Gastrocnemius medialis (tissue), 4 donors: ENCODE results near the gene MARCHF7. TPM values are rescaled to one million over a fixed set of nuclear protein-coding genes. Genes with fewer than 3 reads are reported as not detected.
"Not testable (repeated sequence)": the region's sequence is repeated elsewhere in the genome, so short reads cannot be mapped to it uniquely, and the experiment has no call there.

ENCODE experiments used
- ATAC-seq, 2 donors: fragments of 150-250 bp; one replicate each; pipeline ENCODE4 v1.9.1; 2016
- DNase-seq, 2 donors: peaks; one replicate each; pipeline ENCODE4 v3.0.0-alpha.2; 2019
- H3K27ac ChIP-seq, 4 donors: fragments of 200-600 bp; sonication (generic); 1 replicate in 1 of 4; 2 replicates in 3 of 4; pipeline ENCODE4 v1.5.1; 2016 to 2018; ENCODE audit warnings: mild to moderate bottlenecking in 2 of 4, moderate library complexity in 1 of 4
- H3K27me3 ChIP-seq, 3 donors: fragments of 200-600 bp; sonication (generic) in 2 of 3; 1 replicate in 1 of 3; 2 replicates in 2 of 3; pipeline versions ENCODE4 v1.5.1 to v1.6.0; 2016 to 2019; ENCODE audit warnings: mild to moderate bottlenecking in 1 of 3, moderate library complexity in 1 of 3
- H3K36me3 ChIP-seq, 2 donors: fragments of 200-600 bp; sonication (generic) in 1 of 2; one replicate each; pipeline ENCODE4 v1.5.1; 2017 to 2018
- H3K4me1 ChIP-seq, 2 donors: fragments of 200-600 bp; sonication (generic) in 1 of 2; one replicate each; pipeline ENCODE4 v1.5.1; 2016 to 2017; ENCODE audit warnings: mild to moderate bottlenecking in 2 of 2
- H3K4me3 ChIP-seq, 4 donors: fragments of 200-600 bp; sonication (generic) in 3 of 4; 1 replicate in 1 of 4; 2 replicates in 3 of 4; pipeline ENCODE4 v1.5.1; 2016 to 2019; ENCODE audit warnings: mild to moderate bottlenecking in 2 of 4
- H3K9me3 ChIP-seq, 3 donors: fragments of 200-600 bp; sonication (generic) in 2 of 3; 1 replicate in 1 of 3; 2 replicates in 2 of 3; pipeline ENCODE4 v1.5.1; 2016 to 2019
- CTCF ChIP-seq, 5 experiments: fragments of 450-650 bp in 3 of 5; fragments of 200-600 bp in 2 of 5; sonication (generic) in 2 of 5; IDR thresholded peaks in 4 of 5; conservative IDR thresholded peaks in 1 of 5; 1 replicate in 4 of 5; 2 replicates in 1 of 5; pipeline ENCODE4 v1.5.1; 2016 to 2019; ENCODE audit warnings: antibody characterized with exemption in 5 of 5, mild to moderate bottlenecking in 3 of 5, moderate library complexity in 3 of 5
- POLR2A ChIP-seq, 2 donors: fragments of 450-650 bp; IDR thresholded peaks; one replicate each; pipeline ENCODE4 v1.6.1; 2017; ENCODE audit warnings: antibody characterized with exemption in 2 of 2, mild to moderate bottlenecking in 2 of 2, moderate library complexity in 2 of 2
- in situ Hi-C, 4 donors: fragments of 200-750 bp; cut with MboI; loops; one replicate each; pipeline versions ENCODE4 v1.15.0 to v1.8.0; 2017; ENCODE audit warnings: low sequenced_read_pairs in 4 of 4
- intact Hi-C: fragments of 100-400 bp; cut with DNase I; formaldehyde crosslinking; loops from one replicate; pipeline ENCODE4 v1.15.1; 2023; ENCODE audit warnings: low total_unique reads
- total RNA-seq, 4 donors: library from RNA; depleted of rRNA; stranded (reverse); fragments of >200 nt; gene quantifications; one replicate each; pipeline versions ENCODE4 v1.1.0 to v1.2.3, GENCODE V29; 2016

The MARCHF7 gene
- total RNA-seq, 4 donors from 2014 or later = 88.6 to 125 (median 93.4) TPM

GRCh38 chr2:159744363-159744762, 32.1 kb downstream of the MARCHF7 start:
- Histone ChIP-seq H3K36me3 (peaks cover 0 to 49% of the 10 kb centered on the region in 2 donors), H3K4me1 (peaks cover 7 to 8% of the 10 kb centered on the region in 2 donors), H3K27ac (peak overlapping the region in 1 of 4 donors; percentile 15), H3K4me3 (no peak overlapping the region), H3K9me3 (no peaks in the 10 kb centered on the region), H3K27me3 (no peaks in the 10 kb centered on the region)
- TF ChIP-seq POLR2A (IDR thresholded peaks at IDR 0.05) (no peak), CTCF (IDR thresholded peaks at IDR 0.05 in 4 of 5, conservative IDR thresholded peaks at IDR 0.05 in 1 of 5) (no peak)
- DNase-seq (no peak), ATAC-seq (no peak)
- intact Hi-C loops = no loop called here
- in situ Hi-C loops = no loop called here

- in situ Hi-C loops, H3K4me3 ChIP-seq, DNase-seq, H3K27me3 ChIP-seq, H3K9me3 ChIP-seq, intact Hi-C loops, H3K27ac ChIP-seq, ATAC-seq, H3K4me1 ChIP-seq: not testable (repeated sequence)
- peaks cover 0 to 58% of the 10 kb centered on the region in 2 donors for H3K36me3 ChIP-seq
Measured at GRCh38 chr2:159745237-159745636, 32.9 kb downstream of the MARCHF7 start.

DNA sequence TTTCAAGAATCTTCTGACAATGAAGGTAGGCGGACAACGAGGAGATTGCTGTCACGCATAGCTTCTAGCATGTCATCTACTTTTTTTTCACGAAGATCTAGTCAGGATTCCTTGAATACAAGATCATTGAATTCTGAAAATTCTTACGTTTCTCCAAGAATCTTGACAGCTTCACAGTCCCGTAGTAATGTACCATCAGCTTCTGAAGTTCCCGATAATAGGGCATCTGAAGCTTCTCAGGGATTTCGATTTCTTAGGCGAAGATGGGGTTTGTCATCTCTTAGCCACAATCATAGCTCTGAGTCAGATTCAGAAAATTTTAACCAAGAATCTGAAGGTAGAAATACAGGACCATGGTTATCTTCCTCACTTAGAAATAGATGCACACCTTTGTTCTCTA, 35.8 kb downstream of the MARCHF7 start:
- no peak overlapping the region for H3K27ac ChIP-seq
- H3K4me3 ChIP-seq = no peak overlapping the region
- no peak for DNase-seq
- H3K27me3 ChIP-seq = no peaks in the 10 kb centered on the region
- no peaks in the 10 kb centered on the region for H3K9me3 ChIP-seq
- in situ Hi-C loops = no loop called here
- TF ChIP-seq POLR2A (IDR thresholded peaks at IDR 0.05) = no peak
- TF ChIP-seq CTCF (IDR thresholded peaks at IDR 0.05 in 4 of 5, conservative IDR thresholded peaks at IDR 0.05 in 1 of 5) = no peak
- ATAC-seq = no peak
- H3K36me3 ChIP-seq = peaks cover 0 to 71% of the 10 kb centered on the region in 2 donors
- intact Hi-C loops = no loop called here
- H3K4me1 ChIP-seq = peaks cover 7 to 8% of the 10 kb centered on the region in 2 donors

DNA sequence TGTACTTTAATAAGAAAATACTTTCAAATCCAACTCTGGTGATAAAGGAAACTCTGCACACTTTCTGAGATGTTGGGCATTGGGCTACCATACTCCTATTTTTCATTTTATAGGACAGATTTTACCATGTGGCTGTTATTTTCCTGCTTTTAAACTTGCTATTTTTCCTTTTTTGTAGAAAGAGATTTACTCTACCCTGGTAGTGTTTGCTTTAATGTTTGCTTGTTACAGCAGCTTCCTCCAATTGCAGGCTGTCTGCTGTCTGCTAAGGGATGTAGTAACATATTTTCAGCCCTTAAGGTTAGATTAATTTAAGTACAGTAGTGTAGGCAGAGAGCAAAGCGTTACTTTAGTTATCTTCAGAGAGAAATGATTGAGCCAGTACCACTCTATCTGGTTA, 38.6 kb downstream of the MARCHF7 start:
- no peaks in the 10 kb centered on the region for H3K27me3 ChIP-seq
- in situ Hi-C loops (no loop called here), intact Hi-C loops (no loop called here)
- ATAC-seq (no peak), DNase-seq (no peak)
- no peak overlapping the region for H3K4me3 ChIP-seq
- peaks cover 12 to 15% of the 10 kb centered on the region in 2 donors for H3K4me1 ChIP-seq
- H3K36me3 ChIP-seq = peaks cover 0 to 57% of the 10 kb centered on the region in 2 donors
- H3K9me3 ChIP-seq = no peaks in the 10 kb centered on the region
- TF ChIP-seq CTCF (IDR thresholded peaks at IDR 0.05 in 4 of 5, conservative IDR thresholded peaks at IDR 0.05 in 1 of 5) (no peak), POLR2A (IDR thresholded peaks at IDR 0.05) (no peak)
- H3K27ac ChIP-seq = no peak overlapping the region

DNA sequence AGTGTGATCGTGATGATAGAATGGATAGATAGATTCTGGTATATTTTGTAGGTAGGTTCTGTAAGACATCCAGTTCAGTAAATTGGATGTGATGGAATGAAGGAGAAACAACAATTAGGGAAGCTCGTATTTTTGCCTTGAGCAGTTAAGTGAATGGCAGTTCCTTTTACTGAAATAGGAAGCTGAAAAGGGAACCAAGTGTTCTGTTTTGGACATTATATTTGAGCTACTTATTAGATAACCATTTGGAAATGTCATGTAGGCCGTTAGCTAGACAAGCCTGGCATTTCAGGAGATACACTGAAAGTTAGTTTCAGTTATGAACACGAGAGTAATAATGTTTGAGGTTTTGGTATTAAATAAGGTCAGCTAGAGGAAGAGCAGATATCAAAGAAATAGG, 41.5 kb downstream of the MARCHF7 start:
- H3K27me3 ChIP-seq = no peaks in the 10 kb centered on the region
- no peak for DNase-seq
- intact Hi-C loops = no loop called here
- H3K36me3 ChIP-seq = peaks cover 0 to 48% of the 10 kb centered on the region in 2 donors
- H3K4me1 ChIP-seq = peaks cover 12 to 15% of the 10 kb centered on the region in 2 donors
- no peak overlapping the region for H3K4me3 ChIP-seq
- in situ Hi-C loops = no loop called here
- ATAC-seq = peak in 1 of 2 donors; percentile 30
- H3K9me3 ChIP-seq = no peaks in the 10 kb centered on the region
- TF ChIP-seq POLR2A (IDR thresholded peaks at IDR 0.05) (no peak), CTCF (IDR thresholded peaks at IDR 0.05 in 4 of 5, conservative IDR thresholded peaks at IDR 0.05 in 1 of 5) (no peak)
- peak overlapping the region in 1 of 4 donors; percentile 4 for H3K27ac ChIP-seq
